ENCODE measurements around the gene GLI3.

GLI3 gene

GRCh38 chr7:41997151-41997550, 239.9 kb downstream of the GLI3 start:
- CTCF ChIA-PET: interaction anchor here (1.3 kb wide), 1 partner anchor 56 kb away, joined by 3 read pairs; no protein-coding TSS in a partner anchor
- Mint-ChIP-seq H3K27ac (no peak overlapping the region), H3K4me3 (no peak overlapping the region), H3K27me3 (no peaks in the 10 kb centered on the region), H3K4me1 (no peaks in the 10 kb centered on the region), H3K9me3 (no peaks in the 10 kb centered on the region), H3K36me3 (no peaks in the 10 kb centered on the region)
- DNase-seq: no peak

GRCh38 chr7:41996381-41997035, 240.5 kb downstream of the GLI3 start:
- Mint-ChIP-seq H3K4me1 (no peaks in the 10 kb centered on the region), H3K4me3 (no peak overlapping the region), H3K9me3 (no peaks in the 10 kb centered on the region), H3K27me3 (no peaks in the 10 kb centered on the region), H3K36me3 (no peaks in the 10 kb centered on the region), H3K27ac (no peak overlapping the region)
- CTCF ChIA-PET: no interaction called here
- DNase-seq: no peak

- no peaks in the 10 kb centered on the region for H3K4me1 Mint-ChIP-seq
- H3K36me3 Mint-ChIP-seq: no peaks in the 10 kb centered on the region
- no peak overlapping the region for H3K4me3 Mint-ChIP-seq
- no peaks in the 10 kb centered on the region for H3K9me3 Mint-ChIP-seq
- no peak for DNase-seq
- H3K27me3 Mint-ChIP-seq: no peaks in the 10 kb centered on the region
- H3K27ac Mint-ChIP-seq: no peak overlapping the region
- CTCF ChIA-PET: no interaction called here
Measured at GRCh38 chr7:41995632-41996271, 241.3 kb downstream of the GLI3 start.

GRCh38 chr7:41994746-41995110, 242.3 kb downstream of the GLI3 start:
- Mint-ChIP-seq H3K27ac (no peak overlapping the region), H3K9me3 (no peaks in the 10 kb centered on the region), H3K36me3 (no peaks in the 10 kb centered on the region), H3K4me1 (no peaks in the 10 kb centered on the region), H3K27me3 (no peaks in the 10 kb centered on the region), H3K4me3 (no peak overlapping the region)
- no peak for DNase-seq
- CTCF ChIA-PET: no interaction called here

- Mint-ChIP-seq H3K4me3 (no peak overlapping the region), H3K27ac (no peak overlapping the region), H3K9me3 (no peaks in the 10 kb centered on the region), H3K27me3 (no peaks in the 10 kb centered on the region), H3K4me1 (no peaks in the 10 kb centered on the region), H3K36me3 (no peaks in the 10 kb centered on the region)
- DNase-seq: no peak
- CTCF ChIA-PET: no interaction called here
Measured at GRCh38 chr7:41994036-41994745, 242.8 kb downstream of the GLI3 start.

- H3K4me1 Mint-ChIP-seq: no peaks in the 10 kb centered on the region
- H3K36me3 Mint-ChIP-seq: no peaks in the 10 kb centered on the region
- H3K27me3 Mint-ChIP-seq: no peaks in the 10 kb centered on the region
- H3K4me3 Mint-ChIP-seq: no peak overlapping the region
- DNase-seq: no peak
- CTCF ChIA-PET: no interaction called here
- no peak overlapping the region for H3K27ac Mint-ChIP-seq
- H3K9me3 Mint-ChIP-seq: no peaks in the 10 kb centered on the region
Measured at GRCh38 chr7:41992881-41993867, 243.8 kb downstream of the GLI3 start.

- CTCF ChIA-PET: interaction anchor here (0.6 kb wide), 1 partner anchor 1320 kb away, joined by 3 read pairs; no protein-coding TSS in a partner anchor
- Mint-ChIP-seq H3K36me3 (no peaks in the 10 kb centered on the region), H3K4me1 (peaks cover 3% of the 10 kb centered on the region), H3K9me3 (no peaks in the 10 kb centered on the region), H3K27ac (no peak overlapping the region), H3K27me3 (peaks cover under 1% of the 10 kb centered on the region), H3K4me3 (no peak overlapping the region)
- DNase-seq: no peak
Measured at GRCh38 chr7:41984888-41985287, 252.1 kb downstream of the GLI3 start.

GRCh38 chr7:41981046-41982040, 255.7 kb downstream of the GLI3 start:
- peaks cover 3% of the 10 kb centered on the region for H3K4me1 Mint-ChIP-seq
- H3K36me3 Mint-ChIP-seq: no peaks in the 10 kb centered on the region
- H3K4me3 Mint-ChIP-seq: no peak overlapping the region
- H3K27ac Mint-ChIP-seq: no peak overlapping the region
- no peak for DNase-seq
- CTCF ChIA-PET: interaction anchor here (1.1 to 1.7 kb wide), 2 partner anchors 33 to 41 kb away, joined by 6 to 7 read pairs; no protein-coding TSS in a partner anchor
- peaks cover 9% of the 10 kb centered on the region for H3K27me3 Mint-ChIP-seq
- no peaks in the 10 kb centered on the region for H3K9me3 Mint-ChIP-seq

- no peak for DNase-seq
- peaks cover 3% of the 10 kb centered on the region for H3K4me1 Mint-ChIP-seq
- H3K27ac Mint-ChIP-seq: no peak overlapping the region
- H3K36me3 Mint-ChIP-seq: no peaks in the 10 kb centered on the region
- CTCF ChIA-PET: interaction anchor here (0.8 to 2.8 kb wide), 8 partner anchors 21 to 1475 kb away, joined by 3 to 13 read pairs (median 3); no protein-coding TSS in a partner anchor
- no peaks in the 10 kb centered on the region for H3K9me3 Mint-ChIP-seq
- H3K27me3 Mint-ChIP-seq: peaks cover 15% of the 10 kb centered on the region
- H3K4me3 Mint-ChIP-seq: no peak overlapping the region
Measured at GRCh38 chr7:41979834-41980307, 257.1 kb downstream of the GLI3 start.

GRCh38 chr7:41978858-41979257, 258.2 kb downstream of the GLI3 start:
- Mint-ChIP-seq H3K27ac (no peak overlapping the region), H3K4me3 (no peak overlapping the region), H3K9me3 (no peaks in the 10 kb centered on the region), H3K36me3 (no peaks in the 10 kb centered on the region), H3K4me1 (peaks cover 3% of the 10 kb centered on the region), H3K27me3 (peaks cover 17% of the 10 kb centered on the region)
- DNase-seq: no peak
- CTCF ChIA-PET: interaction anchor here (0.9 to 2.8 kb wide), 4 partner anchors 27 to 909 kb away, joined by 3 to 13 read pairs (median 4); no protein-coding TSS in a partner anchor

GRCh38 chr7:41977661-41978060, 259.3 kb downstream of the GLI3 start:
- no peak overlapping the region for H3K27ac Mint-ChIP-seq
- peaks cover 17% of the 10 kb centered on the region for H3K27me3 Mint-ChIP-seq
- H3K4me3 Mint-ChIP-seq: no peak overlapping the region
- CTCF ChIA-PET: interaction anchor here (0.8 to 2.8 kb wide), 8 partner anchors 9 to 1478 kb away, joined by 3 to 13 read pairs (median 3); no protein-coding TSS in a partner anchor
- no peaks in the 10 kb centered on the region for H3K9me3 Mint-ChIP-seq
- peaks cover 3% of the 10 kb centered on the region for H3K4me1 Mint-ChIP-seq
- no peaks in the 10 kb centered on the region for H3K36me3 Mint-ChIP-seq
- DNase-seq: no peak

GRCh38 chr7:41977151-41977651, 259.8 kb downstream of the GLI3 start:
- Mint-ChIP-seq H3K36me3 (no peaks in the 10 kb centered on the region), H3K27ac (no peak overlapping the region), H3K9me3 (no peaks in the 10 kb centered on the region), H3K4me1 (peaks cover 3% of the 10 kb centered on the region), H3K27me3 (peaks cover 17% of the 10 kb centered on the region), H3K4me3 (no peak overlapping the region)
- no peak for DNase-seq
- CTCF ChIA-PET: interaction anchor here (1.0 to 2.8 kb wide), 8 partner anchors 14 to 1479 kb away, joined by 3 to 13 read pairs (median 3); no protein-coding TSS in a partner anchor
